GM19193 (cell line): ENCODE data around the gene NCK2.

Experiments used
- POLR2A ChIP-seq: IDR thresholded peaks from 4 replicates; pipeline ENCODE4 v1.6.1; 2011; ENCODE audit not compliant: insufficient read depth, insufficient read length; ENCODE audit errors: extremely low read depth

NCK2 gene

GRCh38 chr2:105845976-105846375, 101.3 kb downstream of the NCK2 start:
- TF ChIP-seq POLR2A = no peak

- TF ChIP-seq POLR2A = no peak
Observed at GRCh38 chr2:105847056-105847455, 102.3 kb downstream of the NCK2 start.

GRCh38 chr2:105848367-105848766, 103.7 kb downstream of the NCK2 start:
- no peak for TF ChIP-seq POLR2A

GRCh38 chr2:105849431-105850179, 104.9 kb downstream of the NCK2 start:
- TF ChIP-seq POLR2A = no peak

- TF ChIP-seq POLR2A = no peak
Observed at GRCh38 chr2:105852066-105852465, 107.4 kb downstream of the NCK2 start.

DNA sequence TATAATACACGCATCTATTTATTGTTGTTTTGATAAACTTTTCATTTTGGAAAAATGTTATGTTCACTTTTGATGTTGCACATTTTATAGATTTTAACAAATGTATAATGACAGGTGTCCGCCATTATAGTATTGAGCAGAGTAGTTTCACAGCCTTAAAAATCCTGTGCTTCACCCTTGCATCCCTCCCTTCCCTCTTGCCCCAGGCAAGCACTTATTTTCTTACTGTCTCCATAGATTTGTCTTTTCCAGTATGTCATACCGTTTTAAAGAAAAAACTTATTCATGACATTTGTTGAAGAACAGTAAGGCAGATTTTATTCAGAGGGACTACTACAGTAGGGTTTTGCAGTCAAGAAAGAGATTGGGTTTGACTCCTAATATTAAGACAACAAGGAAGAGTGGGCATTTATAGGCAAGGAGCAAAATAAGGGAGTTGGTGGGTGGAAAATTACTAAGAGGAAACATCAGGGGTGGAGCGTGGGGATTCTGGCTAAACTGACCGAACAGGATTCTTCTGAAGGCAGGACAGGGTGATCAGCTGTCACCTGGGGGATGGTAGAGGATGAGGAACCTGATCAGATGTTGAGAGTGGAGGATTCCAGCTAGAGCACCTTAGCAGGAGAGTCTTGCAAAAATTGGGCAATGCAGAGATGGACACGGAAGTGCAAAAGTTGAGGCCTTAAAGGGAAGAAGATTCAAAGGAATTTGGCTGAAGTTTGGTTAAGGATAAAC, 108.8 kb downstream of the NCK2 start:
- no peak for TF ChIP-seq POLR2A

DNA sequence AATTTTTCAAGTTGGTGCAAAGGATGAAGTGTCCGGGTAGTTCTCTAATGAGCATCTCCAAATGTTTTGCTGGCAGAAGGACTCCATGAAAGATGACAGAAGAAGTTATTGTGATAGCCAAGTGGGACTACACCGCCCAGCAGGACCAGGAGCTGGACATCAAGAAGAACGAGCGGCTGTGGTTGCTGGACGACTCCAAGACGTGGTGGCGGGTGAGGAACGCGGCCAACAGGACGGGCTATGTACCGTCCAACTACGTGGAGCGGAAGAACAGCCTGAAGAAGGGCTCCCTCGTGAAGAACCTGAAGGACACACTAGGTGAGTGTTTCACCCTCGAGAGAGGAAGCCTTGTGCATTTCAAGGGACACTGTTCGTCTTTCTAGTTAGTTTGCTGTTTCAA, 110.3 kb downstream of the NCK2 start:
- no peak for TF ChIP-seq POLR2A

DNA sequence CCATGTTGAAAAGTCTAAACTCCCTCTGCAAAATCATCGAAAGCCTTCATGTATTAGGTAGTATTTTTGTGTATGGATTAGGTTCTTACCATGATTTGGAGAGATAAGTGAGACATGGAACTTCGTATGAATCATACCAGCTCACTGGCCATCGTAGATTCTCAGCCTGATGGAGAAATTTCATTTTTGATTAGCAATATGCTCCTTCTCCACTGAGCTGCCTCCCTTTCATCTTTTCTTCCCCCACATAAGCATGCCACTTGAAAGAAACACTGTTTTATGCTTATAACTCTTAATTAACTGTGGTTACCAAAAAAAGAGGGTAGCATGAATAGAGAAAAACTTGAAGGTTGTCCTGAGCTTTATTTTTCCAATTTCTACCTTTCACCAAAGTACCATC, 111.9 kb downstream of the NCK2 start:
- TF ChIP-seq POLR2A = no peak

DNA sequence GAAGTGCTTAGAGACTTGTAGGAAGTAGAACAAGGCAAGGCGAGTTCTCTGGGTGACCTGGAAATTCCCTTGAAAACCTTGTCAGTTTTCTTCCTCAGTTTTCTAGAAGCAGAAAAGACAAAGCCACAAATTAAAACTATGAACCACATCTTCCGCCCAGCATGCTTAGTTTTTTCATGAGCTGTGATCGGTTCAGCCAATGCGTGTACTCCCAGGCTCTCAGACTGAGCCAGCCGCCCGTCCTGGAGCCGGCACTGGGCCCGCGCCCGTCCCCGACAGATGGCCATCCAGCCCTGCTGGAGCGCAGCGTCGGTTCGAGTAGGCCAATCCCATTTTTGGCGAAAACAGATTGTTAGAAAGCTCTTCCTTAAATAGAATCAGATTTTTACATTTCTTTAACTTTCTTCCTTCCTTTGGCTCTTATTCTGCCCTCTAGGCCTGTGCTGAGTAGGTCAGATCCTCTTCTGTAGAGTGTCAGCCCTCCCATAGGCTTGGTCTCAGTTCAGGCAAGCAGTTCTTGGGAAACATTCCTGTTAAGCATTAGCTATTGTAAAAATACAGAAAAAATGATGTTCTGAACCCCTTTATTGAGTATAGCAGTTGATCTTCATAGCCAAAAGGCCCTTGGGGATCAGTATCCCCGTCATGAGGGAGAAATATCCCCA, 112.5 kb downstream of the NCK2 start:
- no peak for TF ChIP-seq POLR2A

GRCh38 chr2:105858868-105859693, 114.4 kb downstream of the NCK2 start:
- no peak for TF ChIP-seq POLR2A

DNA sequence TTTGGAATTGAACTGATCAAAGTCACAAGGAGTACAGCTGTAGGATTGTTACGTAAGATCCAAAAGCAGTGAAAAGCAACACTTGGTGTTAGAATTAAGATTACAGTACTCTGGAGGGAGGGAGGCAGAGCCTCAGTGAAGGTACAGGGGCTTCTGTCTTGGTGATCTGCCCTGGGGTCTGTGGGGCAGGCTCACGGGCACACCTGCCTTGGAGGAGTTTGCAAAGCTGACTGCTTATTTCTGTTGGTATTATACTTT, 114.9 kb downstream of the NCK2 start:
- TF ChIP-seq POLR2A = no peak

DNA sequence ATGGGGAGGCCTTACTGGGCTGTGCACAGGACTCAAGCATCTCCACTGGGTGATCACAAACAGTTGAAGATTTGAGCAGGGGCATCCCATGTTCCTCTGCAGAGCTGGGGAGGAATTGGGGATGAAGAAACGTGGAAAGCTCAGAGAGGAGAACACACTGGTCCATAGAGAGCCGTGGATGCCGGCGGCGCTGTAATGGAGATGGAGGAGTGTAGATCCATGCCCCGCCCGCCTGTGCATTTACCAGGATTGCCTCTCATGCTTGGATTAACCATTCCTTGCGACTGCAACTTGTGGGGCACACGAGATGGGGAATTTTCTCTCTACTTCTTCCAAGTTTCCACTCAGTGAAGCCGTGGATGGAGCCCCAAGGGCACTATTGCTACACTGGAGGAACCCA, 115.9 kb downstream of the NCK2 start:
- TF ChIP-seq POLR2A = no peak

GRCh38 chr2:105861200-105861599, 116.5 kb downstream of the NCK2 start:
- no peak for TF ChIP-seq POLR2A

DNA sequence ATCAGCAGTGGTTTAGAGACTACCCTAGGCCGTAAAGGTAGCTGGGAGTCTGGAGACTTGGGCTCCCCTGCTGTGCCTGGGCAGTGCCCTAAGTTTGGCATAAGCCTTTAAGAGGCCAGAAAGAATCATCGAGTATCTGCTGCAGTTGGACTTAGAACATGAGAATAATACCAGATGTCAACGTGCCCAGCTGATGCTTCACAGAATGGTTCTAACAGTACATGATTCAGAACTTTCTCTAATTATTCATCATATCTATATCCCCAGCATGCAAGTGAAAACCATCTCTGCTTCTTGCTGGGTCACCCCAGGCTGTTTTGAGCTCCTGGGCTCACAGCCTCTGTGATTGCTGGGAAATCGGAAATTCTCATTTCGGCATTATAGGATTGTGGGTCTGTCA, 118.1 kb downstream of the NCK2 start:
- TF ChIP-seq POLR2A = no peak

GRCh38 chr2:105864262-105864661, 119.5 kb downstream of the NCK2 start:
- no peak for TF ChIP-seq POLR2A

GRCh38 chr2:105865222-105865913, 120.7 kb downstream of the NCK2 start:
- TF ChIP-seq POLR2A = no peak
